RWPE2 (cell line): Measurements from ENCODE around the gene PBX3.

Source experiments
- ATAC-seq: fragments of 200-7000 bp; cut with Tn5 transposase; 3 replicates; pipeline ENCODE4 v1.9.1; 2021; ENCODE audit warnings: low read depth
- DNase-seq: peaks from one replicate; pipeline ENCODE4 v3.0.0-alpha.2; 2020; ENCODE audit warnings: low spot score
- H3K27ac ChIP-seq: fragments of 450-650 bp; 2 replicates; pipeline ENCODE4 v1.5.1; 2017; ENCODE audit warnings: mild to moderate bottlenecking; ENCODE audit not compliant: poor library complexity, severe bottlenecking
- H3K27me3 ChIP-seq: fragments of 250-450 bp; sonication (Bioruptor Pico); 2 replicates; pipeline ENCODE4 v1.5.1; 2021; ENCODE audit warnings: mild to moderate bottlenecking, moderate library complexity; ENCODE audit not compliant: insufficient read depth, poor library complexity, severe bottlenecking
- H3K36me3 ChIP-seq: fragments of 250-450 bp; sonication (Bioruptor Pico); 2 replicates; pipeline ENCODE4 v1.5.1; 2020; ENCODE audit warnings: low read depth, mild to moderate bottlenecking, moderate library complexity
- H3K4me1 ChIP-seq: fragments of 250-450 bp; sonication (Bioruptor Pico); 2 replicates; pipeline ENCODE4 v1.5.1; 2021; ENCODE audit warnings: mild to moderate bottlenecking, moderate library complexity; ENCODE audit not compliant: insufficient read depth, poor library complexity, severe bottlenecking
- H3K4me3 ChIP-seq: fragments of 250-450 bp; sonication (Bioruptor Pico); 2 replicates; pipeline ENCODE4 v1.5.1; 2021; ENCODE audit warnings: mild to moderate bottlenecking, moderate library complexity; ENCODE audit not compliant: severe bottlenecking
- H3K9me3 ChIP-seq: fragments of 250-450 bp; sonication (Bioruptor Pico); 2 replicates; pipeline ENCODE4 v1.5.1; 2021; ENCODE audit warnings: mild to moderate bottlenecking, moderate library complexity; ENCODE audit not compliant: severe bottlenecking
- TF ChIP-seq, protein P1 (sequence below): fragments of 450-650 bp; IDR thresholded peaks from one replicate; pipeline ENCODE4 v1.5.1; 2017; ENCODE audit warnings: mild to moderate bottlenecking, moderate library complexity; ENCODE audit not compliant: poor library complexity, severe bottlenecking

Gene PBX3

DNA sequence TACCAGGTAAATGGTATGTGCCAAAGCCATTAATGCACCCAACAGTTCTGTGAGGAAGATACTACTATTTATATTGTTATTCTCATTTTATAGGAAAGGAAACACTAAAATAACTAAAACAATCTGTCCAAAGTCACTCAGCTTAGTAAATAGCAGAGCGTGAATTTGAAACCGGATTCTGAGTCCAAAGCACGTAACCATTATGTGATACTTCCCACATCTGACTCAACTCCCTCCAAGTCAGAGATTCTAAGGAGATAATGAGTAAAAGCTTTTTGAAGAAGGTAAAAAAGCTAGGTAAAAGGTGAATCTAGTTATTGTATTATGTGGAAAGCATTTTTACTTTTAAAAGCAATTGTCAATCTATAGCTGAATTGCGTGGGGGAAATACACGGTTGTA is 208.9 kb downstream of the PBX3 start:
- Histone ChIP-seq H3K9me3 (no peaks in the 10 kb centered on the region), H3K27ac (no peak overlapping the region), H3K27me3 (no peaks in the 10 kb centered on the region), H3K4me3 (no peak overlapping the region), H3K4me1 (no peaks in the 10 kb centered on the region), H3K36me3 (no peaks in the 10 kb centered on the region)
- TF ChIP-seq, protein P1, sequence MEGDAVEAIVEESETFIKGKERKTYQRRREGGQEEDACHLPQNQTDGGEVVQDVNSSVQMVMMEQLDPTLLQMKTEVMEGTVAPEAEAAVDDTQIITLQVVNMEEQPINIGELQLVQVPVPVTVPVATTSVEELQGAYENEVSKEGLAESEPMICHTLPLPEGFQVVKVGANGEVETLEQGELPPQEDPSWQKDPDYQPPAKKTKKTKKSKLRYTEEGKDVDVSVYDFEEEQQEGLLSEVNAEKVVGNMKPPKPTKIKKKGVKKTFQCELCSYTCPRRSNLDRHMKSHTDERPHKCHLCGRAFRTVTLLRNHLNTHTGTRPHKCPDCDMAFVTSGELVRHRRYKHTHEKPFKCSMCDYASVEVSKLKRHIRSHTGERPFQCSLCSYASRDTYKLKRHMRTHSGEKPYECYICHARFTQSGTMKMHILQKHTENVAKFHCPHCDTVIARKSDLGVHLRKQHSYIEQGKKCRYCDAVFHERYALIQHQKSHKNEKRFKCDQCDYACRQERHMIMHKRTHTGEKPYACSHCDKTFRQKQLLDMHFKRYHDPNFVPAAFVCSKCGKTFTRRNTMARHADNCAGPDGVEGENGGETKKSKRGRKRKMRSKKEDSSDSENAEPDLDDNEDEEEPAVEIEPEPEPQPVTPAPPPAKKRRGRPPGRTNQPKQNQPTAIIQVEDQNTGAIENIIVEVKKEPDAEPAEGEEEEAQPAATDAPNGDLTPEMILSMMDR, result no peak
- no peak for DNase-seq
- no peak for ATAC-seq

DNA sequence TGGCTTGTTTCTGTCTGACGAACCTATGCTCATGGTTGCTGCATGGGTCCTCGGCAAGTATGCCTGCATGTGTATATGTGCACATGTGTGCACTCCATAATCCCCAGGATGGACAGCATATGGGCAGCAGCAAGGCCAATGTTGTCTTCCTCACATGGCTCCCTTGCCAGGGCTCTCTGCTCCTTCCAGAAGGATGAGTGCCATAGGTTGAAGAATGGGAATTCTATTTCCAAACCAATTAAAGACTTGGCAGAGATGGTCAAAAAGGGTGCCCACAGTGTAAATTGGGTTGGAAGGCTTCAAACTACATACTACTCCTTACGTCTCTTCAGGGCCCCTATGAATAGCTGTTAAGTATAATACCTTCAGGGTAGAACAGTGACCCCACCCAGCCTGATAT is 212.1 kb downstream of the PBX3 start:
- no peaks in the 10 kb centered on the region for H3K9me3 ChIP-seq
- no peak for ATAC-seq
- no peaks in the 10 kb centered on the region for H3K4me1 ChIP-seq
- H3K27ac ChIP-seq, result no peak overlapping the region
- no peak overlapping the region for H3K4me3 ChIP-seq
- no peak for DNase-seq
- no peaks in the 10 kb centered on the region for H3K27me3 ChIP-seq
- TF ChIP-seq, protein P1, result no peak
- H3K36me3 ChIP-seq, result peaks cover 7% of the 10 kb centered on the region

DNA sequence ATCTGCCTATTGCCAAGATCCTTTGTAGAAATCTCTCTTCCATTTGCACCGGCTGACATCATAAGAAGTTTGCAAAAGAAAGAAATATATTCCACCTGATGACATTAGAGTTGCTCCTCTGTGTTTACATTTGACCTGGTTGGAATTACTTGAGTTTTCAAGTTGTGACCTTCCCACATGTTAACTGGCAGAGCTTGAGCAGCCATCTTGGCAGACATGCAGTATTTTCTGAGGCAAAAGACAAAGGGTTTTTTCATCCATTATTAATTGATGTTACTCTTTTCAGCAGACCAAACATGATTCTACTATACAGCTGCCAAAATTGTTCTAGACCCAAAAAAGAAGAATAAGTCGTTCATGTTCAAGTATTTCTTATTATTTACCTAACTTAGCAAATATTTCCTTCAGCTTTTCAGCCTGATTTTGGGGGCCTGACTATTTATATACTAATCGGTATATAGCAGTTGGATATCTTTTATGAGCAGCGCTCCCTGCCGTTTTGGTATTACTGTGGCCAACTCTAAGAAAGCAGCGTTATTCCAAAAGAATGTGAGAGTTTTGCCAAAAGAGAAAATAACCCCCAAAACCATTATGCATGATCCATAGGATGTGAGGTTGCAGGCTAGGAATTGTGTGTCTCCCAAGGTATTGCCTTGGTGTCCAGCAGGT is 212.9 kb downstream of the PBX3 start:
- TF ChIP-seq, protein P1, result no peak
- no peak overlapping the region for H3K4me3 ChIP-seq
- H3K4me1 ChIP-seq, result no peaks in the 10 kb centered on the region
- ATAC-seq (no peak), DNase-seq (no peak)
- no peaks in the 10 kb centered on the region for H3K9me3 ChIP-seq
- H3K27me3 ChIP-seq, result no peaks in the 10 kb centered on the region
- H3K36me3 ChIP-seq, result peaks cover 7% of the 10 kb centered on the region
- no peak overlapping the region for H3K27ac ChIP-seq

DNA sequence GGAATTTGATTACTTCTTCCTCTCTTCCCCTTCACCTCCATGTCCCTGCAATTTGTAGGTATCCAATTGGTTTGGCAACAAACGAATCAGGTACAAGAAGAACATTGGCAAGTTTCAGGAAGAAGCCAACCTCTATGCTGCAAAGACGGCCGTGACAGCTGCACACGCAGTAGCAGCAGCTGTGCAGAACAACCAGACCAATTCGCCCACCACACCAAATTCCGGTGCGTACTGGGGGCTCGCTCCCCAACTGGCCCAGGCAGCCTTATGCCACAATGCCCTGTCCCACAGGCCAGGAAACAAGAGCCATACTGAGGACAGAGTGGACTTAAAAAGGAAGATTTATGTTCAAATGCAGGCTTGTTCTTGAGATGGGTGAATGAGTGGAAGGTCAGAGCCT is 213.5 kb downstream of the PBX3 start:
- Histone ChIP-seq H3K36me3 (peaks cover 7% of the 10 kb centered on the region), H3K4me3 (no peak overlapping the region), H3K4me1 (no peaks in the 10 kb centered on the region), H3K27ac (no peak overlapping the region), H3K27me3 (no peaks in the 10 kb centered on the region), H3K9me3 (no peaks in the 10 kb centered on the region)
- TF ChIP-seq, protein P1, result no peak
- DNase-seq, result no peak
- ATAC-seq, result no peak

DNA sequence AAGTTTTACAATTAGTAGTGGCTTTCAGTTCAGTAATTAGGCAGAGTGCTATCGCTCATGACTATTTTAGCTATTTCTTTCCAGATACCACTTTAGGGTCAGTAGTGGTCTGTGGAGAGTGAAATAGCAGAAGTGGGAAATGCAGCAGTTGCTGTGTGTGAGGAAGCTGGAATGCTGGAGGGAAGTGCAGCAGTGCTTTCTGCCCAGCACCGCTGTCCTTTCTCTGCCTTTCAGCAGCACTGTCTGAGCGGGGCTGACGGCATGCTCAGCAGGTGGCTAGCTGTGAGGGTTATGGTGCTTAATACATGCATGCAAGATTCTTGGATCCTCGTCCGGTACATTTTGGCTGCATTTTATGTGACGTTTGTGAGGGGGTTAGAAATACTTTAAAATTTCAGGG is 213.9 kb downstream of the PBX3 start:
- Histone ChIP-seq H3K27me3 (no peaks in the 10 kb centered on the region), H3K4me1 (no peaks in the 10 kb centered on the region), H3K36me3 (peaks cover 12% of the 10 kb centered on the region), H3K4me3 (no peak overlapping the region), H3K9me3 (no peaks in the 10 kb centered on the region), H3K27ac (no peak overlapping the region)
- DNase-seq, result no peak
- ATAC-seq, result no peak
- TF ChIP-seq, protein P1, result no peak
